Measurements from ENCODE around the gene STARD10. TPM values are rescaled to one million over a fixed set of nuclear protein-coding genes. Genes with fewer than 3 reads are reported as not detected.

STARD10 gene
- total and polyA plus RNA-seq, 3 donors from 2014 or later: 130 to 379 (median 202) TPM

GRCh38 chr11:72712168-72712751 lies 81.6 kb downstream of the STARD10 start:
- WGBS, 2 donors: 59 to 65% methylated on average over 16 to 25 of the region's 26 CpGs
- Histone ChIP-seq H3K36me3 (ENCODE audit: low read depth, missing control alignments) (no peaks in the 10 kb centered on the region), H3K4me1 (no peaks in the 10 kb centered on the region), H3K9me3 (no peaks in the 10 kb centered on the region), H3K27ac (no peak overlapping the region), H3K4me3 (no peak overlapping the region), H3K27me3 (no peaks in the 10 kb centered on the region)
- TF ChIP-seq POLR2A (IDR thresholded peaks at IDR 0.05): no peak
- TF ChIP-seq, protein P1, sequence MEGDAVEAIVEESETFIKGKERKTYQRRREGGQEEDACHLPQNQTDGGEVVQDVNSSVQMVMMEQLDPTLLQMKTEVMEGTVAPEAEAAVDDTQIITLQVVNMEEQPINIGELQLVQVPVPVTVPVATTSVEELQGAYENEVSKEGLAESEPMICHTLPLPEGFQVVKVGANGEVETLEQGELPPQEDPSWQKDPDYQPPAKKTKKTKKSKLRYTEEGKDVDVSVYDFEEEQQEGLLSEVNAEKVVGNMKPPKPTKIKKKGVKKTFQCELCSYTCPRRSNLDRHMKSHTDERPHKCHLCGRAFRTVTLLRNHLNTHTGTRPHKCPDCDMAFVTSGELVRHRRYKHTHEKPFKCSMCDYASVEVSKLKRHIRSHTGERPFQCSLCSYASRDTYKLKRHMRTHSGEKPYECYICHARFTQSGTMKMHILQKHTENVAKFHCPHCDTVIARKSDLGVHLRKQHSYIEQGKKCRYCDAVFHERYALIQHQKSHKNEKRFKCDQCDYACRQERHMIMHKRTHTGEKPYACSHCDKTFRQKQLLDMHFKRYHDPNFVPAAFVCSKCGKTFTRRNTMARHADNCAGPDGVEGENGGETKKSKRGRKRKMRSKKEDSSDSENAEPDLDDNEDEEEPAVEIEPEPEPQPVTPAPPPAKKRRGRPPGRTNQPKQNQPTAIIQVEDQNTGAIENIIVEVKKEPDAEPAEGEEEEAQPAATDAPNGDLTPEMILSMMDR (IDR thresholded peaks at IDR 0.05): no peak
- intact Hi-C loops (cut with DNase I; ENCODE audit: low total_unique reads): no loop called here
- peak; percentile 34 for DNase-seq

DNA sequence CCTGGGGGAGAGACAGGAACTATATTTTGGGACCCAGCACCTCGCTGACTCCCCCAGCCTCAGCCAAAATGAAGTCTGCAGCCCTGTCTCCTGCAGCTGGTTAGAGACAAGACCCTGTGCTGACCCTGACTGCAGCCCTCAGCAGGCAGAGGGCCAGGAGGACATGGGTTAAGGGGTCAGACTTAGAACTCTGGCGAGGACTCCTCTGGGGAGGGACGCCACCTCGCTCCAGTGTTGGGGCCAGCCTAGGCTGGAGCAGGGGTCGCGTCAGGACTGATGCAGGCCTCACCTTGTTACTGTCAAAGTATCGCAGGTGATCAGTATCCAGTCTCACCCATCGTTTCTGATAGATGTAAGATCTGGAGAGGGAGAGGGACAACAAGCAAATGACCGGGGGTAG lies 82.7 kb downstream of the STARD10 start:
- Histone ChIP-seq H3K36me3 (ENCODE audit: low read depth, missing control alignments) (no peaks in the 10 kb centered on the region), H3K4me3 (no peak overlapping the region), H3K27ac (no peak overlapping the region), H3K4me1 (no peaks in the 10 kb centered on the region), H3K9me3 (no peaks in the 10 kb centered on the region), H3K27me3 (no peaks in the 10 kb centered on the region)
- DNase-seq: no peak
- 82 to 84% methylated on average over 9 of the region's 9 CpGs for WGBS, 2 donors
- no peak for TF ChIP-seq POLR2A (IDR thresholded peaks at IDR 0.05)
- TF ChIP-seq, protein P1 (IDR thresholded peaks at IDR 0.05): no peak
- intact Hi-C loops (cut with DNase I; ENCODE audit: low total_unique reads): no loop called here

DNA sequence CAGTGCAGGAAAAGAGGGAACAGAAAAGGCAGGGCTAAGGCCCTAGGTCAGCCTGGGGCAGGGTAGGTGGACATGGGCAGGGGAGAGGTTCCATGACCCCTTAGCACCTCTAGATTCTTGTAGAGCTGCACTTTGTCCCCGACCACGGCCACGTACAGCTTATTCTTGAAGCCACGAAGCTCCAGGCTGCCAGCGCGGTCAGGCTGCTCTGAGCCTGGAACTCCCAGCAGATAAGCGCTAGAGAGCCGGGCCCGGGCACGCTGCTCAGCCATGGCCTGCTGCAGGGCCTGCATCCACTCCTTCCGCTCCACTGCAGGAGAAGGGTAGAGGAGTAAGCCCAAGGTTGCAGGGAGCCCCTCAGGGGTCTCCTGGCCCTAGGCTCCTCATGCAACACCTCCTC lies 83.6 kb downstream of the STARD10 start:
- no peak overlapping the region for H3K27ac ChIP-seq
- no peaks in the 10 kb centered on the region for H3K27me3 ChIP-seq
- no peak overlapping the region for H3K4me3 ChIP-seq
- intact Hi-C loops (cut with DNase I; ENCODE audit: low total_unique reads): no loop called here
- WGBS, 2 donors: 92 to 95% methylated on average over 11 of the region's 11 CpGs
- no peaks in the 10 kb centered on the region for H3K36me3 ChIP-seq (ENCODE audit: low read depth, missing control alignments)
- no peak for TF ChIP-seq POLR2A (IDR thresholded peaks at IDR 0.05)
- TF ChIP-seq, protein P1 (IDR thresholded peaks at IDR 0.05): no peak
- no peak for DNase-seq
- no peaks in the 10 kb centered on the region for H3K9me3 ChIP-seq
- H3K4me1 ChIP-seq: no peaks in the 10 kb centered on the region

GRCh38 chr11:72709478-72710238 lies 84.2 kb downstream of the STARD10 start:
- Histone ChIP-seq H3K27ac (no peak overlapping the region), H3K4me3 (no peak overlapping the region), H3K27me3 (no peaks in the 10 kb centered on the region), H3K9me3 (no peaks in the 10 kb centered on the region), H3K36me3 (ENCODE audit: low read depth, missing control alignments) (no peaks in the 10 kb centered on the region), H3K4me1 (no peaks in the 10 kb centered on the region)
- WGBS, 2 donors: 97% methylated on average over 20 of the region's 20 CpGs
- intact Hi-C loops (cut with DNase I; ENCODE audit: low total_unique reads): no loop called here
- DNase-seq: no peak
- TF ChIP-seq, protein P1 (IDR thresholded peaks at IDR 0.05): no peak
- no peak for TF ChIP-seq POLR2A (IDR thresholded peaks at IDR 0.05)

Data from testis (tissue), 3 donors.